ENCODE measurements around the gene LYPD6B. TPM values are rescaled to one million over a fixed set of nuclear protein-coding genes. Genes with fewer than 3 reads are reported as not detected.

LYPD6B gene
- total and polyA plus RNA-seq, 10 of the 15 experiments (the other 5 are each of a cell fraction or from before 2014, with no cell fraction given), result 1.0 to 6.6 (median 4.0) TPM

GRCh38 chr2:149080099-149080498 lies 41.6 kb downstream of the LYPD6B start:
- no peaks in the 10 kb centered on the region for H3K79me2 ChIP-seq (ENCODE audit: control insufficient read depth, insufficient read depth, low read length)
- H3K4me2 ChIP-seq (ENCODE audit: control insufficient read depth, insufficient read depth), result no peak overlapping the region
- no peak overlapping the region for H2AFZ ChIP-seq (ENCODE audit: control insufficient read depth, low read depth, low read length)
- no peaks in the 10 kb centered on the region for H3K4me1 ChIP-seq (ENCODE audit: control insufficient read depth, insufficient read depth, low read length)
- RAD21 ChIA-PET (ENCODE audit: unreplicated experiment), result interaction anchor here (0.7 kb wide), 1 partner anchor 231 kb away, joined by 4 read pairs; no protein-coding TSS in a partner anchor
- no peak overlapping the region for H3K9ac ChIP-seq (ENCODE audit: control insufficient read depth, insufficient read depth, low read length)
- BruUV-seq (replicated peaks), result no TSS peak
- in situ Hi-C loops (cut with MboI) (no loop called here), intact Hi-C loops (cut with micrococcal nuclease; ENCODE audit: unreplicated experiment) (no loop called here)
- no peak overlapping the region for H3K27ac ChIP-seq (ENCODE audit: control insufficient read depth, insufficient read depth)
- H3K36me3 ChIP-seq (ENCODE audit: control insufficient read depth in 2 of 2, insufficient read depth in 2 of 2, low read length in 1 of 2), result no peaks in the 10 kb centered on the region; a peak in 1 of 4 replicates
- 66% methylated on average over 3 of the region's 3 CpGs for WGBS (ENCODE audit: insufficient coverage, insufficient replicate concordance, low lambda C conversion rate, missing lambda C conversion rate)
- no peak for FAIRE-seq
- no peak for DNase-seq (ENCODE audit: low read depth, low spot score)
- no peak overlapping the region for H3K4me3 ChIP-seq
- POLR2A ChIA-PET, result no interaction called here
- CTCF ChIA-PET, result no interaction called here
- H3K27me3 ChIP-seq (replicated peaks in 1 of 2; ENCODE audit: control insufficient read depth in 2 of 2, insufficient read depth in 2 of 2, low read length in 1 of 2), result no peaks in the 10 kb centered on the region
- ATAC-seq, result no peak
- no peaks in the 10 kb centered on the region for H4K20me1 ChIP-seq (ENCODE audit: control insufficient read depth, insufficient read depth)
- no peaks in the 10 kb centered on the region for H3K9me3 ChIP-seq (replicated peaks; ENCODE audit: control insufficient read depth, insufficient read depth, low read length)
- SMC1A ChIA-PET (ENCODE audit: uncharacterized antibody, unreplicated experiment), result no interaction called here
- TF ChIP-seq ATF3 (IDR thresholded peaks at IDR 0.05; ENCODE audit: borderline replicate concordance, extremely low read depth, low read depth, low read length), result no peak
- no peak for TF ChIP-seq RELA (IDR thresholded peaks at IDR 0.05; ENCODE audit: borderline replicate concordance, partially characterized antibody)
- no peak for TF ChIP-seq NR2F1 (conservative IDR thresholded peaks at IDR 0.05)
- TF ChIP-seq IRF3 (IDR thresholded peaks at IDR 0.05), result no peak
- TF ChIP-seq BCL3 (IDR thresholded peaks at IDR 0.05; ENCODE audit: borderline replicate concordance, insufficient read depth, low read depth, low read length, poor library complexity, severe bottlenecking), result no peak
- TF ChIP-seq E4F1 (IDR thresholded peaks at IDR 0.05; ENCODE audit: borderline replicate concordance, partially characterized antibody), result no peak
- TF ChIP-seq EED (IDR thresholded peaks at IDR 0.05; ENCODE audit: low read depth), result no peak
- TF ChIP-seq FOXK2 (IDR thresholded peaks at IDR 0.05), result no peak
